HG03039 (cell line): ENCODE measurements around the gene SCFD1.
"Not testable (repeated sequence)": the region's sequence is repeated elsewhere in the genome, so short reads cannot be mapped to it uniquely, and the experiment has no call there.

Experiments used
- ATAC-seq: cut with Tn5 transposase; IDR thresholded peaks from one replicate; pipeline ENCODE4 v1.9.1; 2021; ENCODE audit warnings: mild to moderate bottlenecking, moderate library complexity; ENCODE audit not compliant: unreplicated experiment

The SCFD1 gene

DNA sequence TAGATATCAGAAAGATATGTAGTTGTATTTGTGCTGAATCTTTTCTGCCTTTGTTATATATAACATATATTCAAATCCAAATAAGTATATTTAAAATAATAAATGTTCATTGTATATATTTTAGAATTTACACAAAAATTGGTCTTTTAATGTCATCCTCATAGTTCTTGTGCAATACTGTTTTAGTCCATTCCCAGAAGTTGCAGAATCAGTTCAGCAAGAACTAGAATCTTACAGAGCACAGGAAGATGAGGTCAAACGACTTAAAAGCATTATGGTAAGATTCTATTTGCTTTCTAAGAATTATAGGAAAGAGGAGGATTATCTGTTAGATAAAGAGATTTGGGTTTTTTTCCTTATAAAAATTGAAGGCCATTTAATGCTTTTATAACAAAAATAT lies 51.0 kb downstream of the SCFD1 start:
- ATAC-seq: no peak

DNA sequence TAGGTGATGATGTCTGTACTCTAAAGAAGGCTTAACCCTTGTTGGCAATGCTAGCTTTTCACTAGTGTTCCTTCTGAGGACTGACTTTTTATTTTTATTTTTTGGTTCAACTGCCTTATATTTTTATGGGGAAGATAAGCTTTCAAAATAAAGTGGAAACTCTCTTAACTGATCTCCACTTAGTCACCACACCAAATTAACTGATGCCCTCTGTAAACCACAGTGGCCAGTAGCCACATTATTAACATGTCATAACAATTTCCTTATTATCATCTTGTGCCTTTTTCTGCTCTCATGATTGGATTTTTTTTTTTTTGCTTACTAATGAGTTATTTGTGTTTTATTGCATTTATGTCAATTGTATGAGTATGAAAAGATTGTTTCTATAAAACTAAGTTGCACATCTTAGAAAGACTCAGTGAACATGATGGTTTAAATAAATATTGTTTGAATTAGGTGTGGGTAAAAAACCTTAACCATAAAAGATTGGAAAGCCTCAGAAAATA lies 56.9 kb downstream of the SCFD1 start:
- no peak for ATAC-seq

DNA sequence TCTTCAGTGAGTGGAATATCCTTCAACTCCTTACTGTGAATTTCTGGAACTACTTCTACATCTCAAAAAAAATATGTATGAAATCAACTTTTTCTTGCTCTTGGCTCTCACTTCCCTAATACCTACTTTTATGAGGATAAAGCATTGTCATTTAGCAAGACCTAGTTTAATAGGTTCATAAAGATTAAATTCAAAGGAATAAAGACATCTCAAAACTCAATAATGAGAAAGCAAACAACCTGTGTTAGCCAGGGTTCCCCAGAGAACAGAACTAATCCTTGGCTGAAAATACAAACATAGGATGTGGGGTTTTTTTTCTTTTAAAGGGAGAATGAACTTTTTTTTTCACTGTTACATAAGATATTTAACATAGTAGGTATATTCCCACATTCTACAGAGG lies 57.9 kb downstream of the SCFD1 start:
- no peak for ATAC-seq

DNA sequence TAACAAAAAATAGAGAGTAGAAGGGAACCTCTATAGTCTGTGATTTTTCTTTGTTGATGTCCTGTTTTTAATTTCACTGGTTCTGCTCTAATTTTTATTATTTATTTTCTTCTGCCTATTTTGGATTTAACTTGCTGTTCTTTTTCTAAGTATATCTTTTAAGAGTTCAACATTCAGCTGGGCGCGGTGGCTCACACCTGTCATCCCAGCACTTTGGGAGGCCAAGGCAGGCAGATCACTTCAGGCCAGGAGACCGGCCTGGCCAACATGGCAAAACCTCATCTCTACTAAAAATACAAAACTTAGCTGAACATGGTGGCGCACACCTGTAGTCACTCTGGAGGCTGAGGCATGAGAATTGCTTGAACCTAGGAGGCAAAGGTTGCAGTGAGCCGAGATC lies 58.7 kb downstream of the SCFD1 start:
- ATAC-seq: not testable (repeated sequence)

DNA sequence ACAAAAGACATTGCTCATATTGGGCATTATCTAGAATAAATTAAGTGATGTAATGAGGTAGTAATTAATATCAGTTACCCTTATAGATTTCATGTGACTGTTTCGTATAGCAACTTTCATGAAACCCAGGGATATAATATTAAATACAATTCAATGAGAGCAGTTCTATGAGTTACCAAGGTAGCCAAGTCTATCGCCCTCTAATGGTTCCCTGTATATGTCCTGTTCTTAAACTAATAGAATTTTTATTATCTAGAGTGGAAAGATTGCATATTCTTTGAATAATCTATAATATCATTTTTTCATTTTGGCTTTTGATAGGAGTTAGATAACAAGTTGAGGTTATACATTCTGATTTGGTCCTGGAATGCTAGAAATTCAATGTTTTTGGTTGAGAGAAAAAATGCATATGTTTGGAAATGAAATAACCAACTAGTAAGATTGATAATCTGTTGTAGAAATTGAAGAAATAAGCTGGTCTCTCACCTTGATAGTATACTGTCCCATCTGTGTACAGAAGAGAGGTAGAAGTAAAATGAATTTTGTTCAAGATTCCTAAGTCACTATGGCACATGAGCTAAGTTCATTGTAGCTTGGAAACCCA lies 59.7 kb downstream of the SCFD1 start:
- ATAC-seq: no peak

DNA sequence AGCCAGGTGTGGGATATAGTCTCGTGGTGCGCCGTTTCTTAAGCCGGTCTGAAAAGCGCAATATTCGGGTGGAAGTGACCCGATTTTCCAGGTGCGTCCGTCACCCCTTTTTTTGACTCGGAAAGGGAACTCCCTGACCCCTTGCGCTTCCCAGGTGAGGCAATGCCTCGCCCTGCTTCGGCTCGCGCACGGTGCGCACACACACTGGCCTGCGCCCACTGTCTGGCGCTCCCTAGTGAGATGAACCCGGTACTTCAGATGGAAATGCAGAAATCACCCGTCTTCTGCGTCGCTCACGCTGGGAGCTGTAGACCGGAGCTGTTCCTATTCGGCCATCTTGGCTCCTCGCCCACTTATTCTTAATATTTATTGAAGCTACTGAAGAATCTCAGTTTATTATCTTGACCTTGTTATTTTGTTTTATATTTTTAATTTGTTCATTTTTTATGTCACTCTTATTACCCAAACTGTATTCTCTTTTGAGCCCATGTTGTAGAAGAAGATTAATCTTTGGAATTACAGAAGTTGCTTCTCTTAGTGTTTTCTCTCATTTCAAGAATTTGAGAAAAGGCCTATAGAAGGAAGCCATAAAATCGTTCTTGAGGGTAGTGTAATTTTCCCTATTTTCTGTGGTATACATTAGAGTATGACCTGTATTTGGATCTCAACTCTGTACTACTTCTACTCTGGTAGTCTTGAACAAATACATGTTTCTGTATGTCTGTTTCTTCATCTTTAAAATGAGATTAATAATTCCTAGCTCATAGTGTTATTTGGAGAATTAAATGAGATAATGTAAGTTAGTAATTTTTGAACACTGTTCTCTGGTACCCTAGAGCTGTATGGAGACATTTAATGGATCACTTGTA lies 68.6 kb downstream of the SCFD1 start:
- not testable (repeated sequence) for ATAC-seq

DNA sequence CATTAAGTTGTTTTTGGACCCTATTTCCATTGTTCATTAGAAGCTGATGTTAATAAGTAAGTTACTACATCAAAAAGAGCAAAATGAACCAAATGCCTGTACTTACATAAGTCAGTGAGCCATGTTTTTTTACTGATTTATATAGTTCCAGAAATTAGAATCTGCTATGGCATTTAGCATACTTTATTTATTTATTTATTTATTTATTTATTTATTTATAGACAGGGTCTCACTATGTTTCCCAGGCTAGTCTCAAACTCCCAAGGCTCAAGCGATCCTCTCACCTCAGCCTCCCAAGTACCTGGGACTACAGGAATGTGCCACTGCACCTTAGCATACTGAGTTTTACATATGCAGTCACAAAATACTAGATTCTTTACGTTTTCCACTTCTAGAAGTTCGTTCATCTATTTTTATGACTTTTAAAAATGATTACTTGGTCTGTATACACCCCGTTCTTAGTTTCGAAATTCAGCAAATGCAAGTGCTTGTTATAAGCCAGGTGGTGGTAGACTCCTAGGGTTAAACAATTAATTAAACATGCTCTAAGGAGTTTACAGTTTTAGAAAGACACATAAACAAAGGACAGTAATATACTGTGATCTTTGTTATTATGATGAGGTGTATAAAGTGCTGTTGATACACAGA lies 69.8 kb downstream of the SCFD1 start:
- ATAC-seq: no peak

DNA sequence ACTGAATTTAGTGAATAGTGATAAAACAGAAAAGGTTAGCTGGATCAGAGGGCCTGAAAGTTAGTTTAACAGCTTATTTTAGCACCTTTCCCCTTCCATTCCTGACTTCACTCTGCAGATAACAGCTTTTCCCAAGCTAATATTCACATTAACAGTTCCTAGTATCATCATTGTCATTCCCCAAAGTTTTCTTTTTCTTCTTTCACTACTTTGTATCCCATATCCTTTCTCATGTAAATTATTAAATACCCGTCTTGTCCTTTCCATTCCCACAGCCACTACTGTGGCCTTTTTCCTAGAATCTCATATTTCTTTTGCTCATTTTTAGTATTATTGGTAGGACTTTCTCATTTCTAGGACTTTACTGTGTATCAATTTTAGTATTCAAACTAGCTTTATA lies 70.5 kb downstream of the SCFD1 start:
- ATAC-seq: no peak

DNA sequence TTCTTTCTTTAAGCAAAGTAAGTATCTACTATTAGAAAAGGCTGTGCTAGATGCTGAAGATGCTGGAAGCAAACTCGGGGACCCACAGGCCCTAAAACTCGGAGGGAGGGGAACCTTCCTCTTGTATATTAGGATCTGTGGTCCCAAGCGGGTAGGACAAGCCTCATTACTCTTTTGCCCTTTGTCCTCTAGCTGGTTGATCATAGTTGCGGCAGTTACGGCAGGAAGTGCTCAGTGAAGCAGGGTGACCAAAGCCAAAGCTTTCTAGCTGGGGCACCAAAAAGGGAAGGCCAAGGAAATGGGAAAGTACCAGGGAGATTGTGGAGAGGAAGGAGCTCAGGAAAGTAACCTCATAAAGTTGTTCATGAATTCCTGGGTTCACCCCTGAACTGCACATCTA lies 76.3 kb downstream of the SCFD1 start:
- ATAC-seq: no peak

DNA sequence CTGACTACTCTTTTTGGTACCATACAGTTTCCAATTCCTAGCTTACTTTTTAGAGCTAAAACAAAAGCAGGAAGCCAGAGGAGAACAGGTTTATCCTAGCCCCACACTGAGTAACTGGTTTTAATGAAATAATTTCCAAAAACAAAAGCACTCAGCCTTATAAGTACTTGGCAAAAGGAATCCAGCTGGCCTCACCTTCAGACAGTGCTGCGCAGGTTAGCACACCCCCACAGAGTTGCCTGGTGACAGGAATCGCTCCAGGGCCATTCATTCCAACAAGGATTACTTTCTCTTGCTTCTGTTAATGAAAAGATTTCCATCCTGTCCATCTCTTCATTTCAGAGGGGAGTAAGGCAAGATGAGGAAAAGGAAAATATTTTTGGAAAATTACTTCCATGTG lies 84.6 kb downstream of the SCFD1 start:
- no peak for ATAC-seq

DNA sequence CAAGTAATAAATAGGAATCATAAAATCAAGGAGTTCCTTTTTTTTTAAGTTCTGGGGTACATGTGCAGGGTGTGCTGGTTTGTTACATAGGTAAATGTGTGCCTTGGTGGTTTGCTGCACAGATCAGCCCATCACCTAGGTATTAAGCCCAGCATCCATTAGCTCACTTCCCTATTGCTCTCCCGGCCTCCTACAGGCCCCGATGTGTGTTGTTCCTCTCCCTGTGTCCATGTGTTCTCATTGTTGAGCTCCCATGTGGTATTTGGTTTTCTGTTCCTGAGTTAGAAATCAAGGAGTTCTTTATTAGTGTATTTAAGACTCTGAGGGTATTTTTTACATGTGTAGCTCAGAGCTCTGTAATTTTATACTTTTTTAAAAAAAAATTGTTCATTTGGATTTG lies 86.0 kb downstream of the SCFD1 start:
- no peak for ATAC-seq

DNA sequence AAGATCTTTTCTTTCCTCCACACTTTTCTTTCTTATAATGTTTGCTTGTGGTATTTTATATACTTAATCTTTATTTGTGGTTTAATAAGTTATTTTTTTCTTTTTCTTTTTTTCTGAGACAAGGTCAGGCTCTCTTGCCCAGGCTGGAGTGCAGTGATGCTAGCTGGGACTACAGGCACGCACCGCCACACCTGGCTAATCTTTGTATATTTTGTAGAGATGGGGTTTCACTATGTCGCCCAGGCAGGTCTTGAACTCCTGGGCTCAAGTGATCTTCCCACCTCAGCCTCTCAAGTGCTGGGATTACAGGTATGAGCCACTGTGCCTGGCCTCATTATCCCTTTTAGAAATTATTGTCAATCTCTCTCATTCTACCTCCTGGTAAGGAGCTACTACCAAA lies 87.1 kb downstream of the SCFD1 start:
- ATAC-seq: no peak

DNA sequence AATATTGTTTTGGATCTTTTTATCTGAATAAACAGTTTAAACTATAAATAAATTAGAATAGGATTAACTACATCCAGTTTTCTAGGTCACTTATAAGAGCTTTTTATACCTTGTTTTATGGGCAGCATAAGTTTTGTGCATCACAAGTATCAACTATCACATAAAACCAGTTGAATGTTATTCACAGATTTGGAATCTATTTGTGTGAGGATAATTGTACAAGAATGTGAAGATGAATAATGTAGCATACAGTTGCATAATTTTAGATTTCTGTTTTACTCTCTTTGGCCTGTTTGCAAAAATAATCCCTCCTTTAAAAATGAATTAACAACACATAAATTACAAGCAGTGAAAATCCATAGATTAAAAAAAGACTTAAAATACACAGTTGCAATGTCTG lies 88.8 kb downstream of the SCFD1 start:
- ATAC-seq: no peak

DNA sequence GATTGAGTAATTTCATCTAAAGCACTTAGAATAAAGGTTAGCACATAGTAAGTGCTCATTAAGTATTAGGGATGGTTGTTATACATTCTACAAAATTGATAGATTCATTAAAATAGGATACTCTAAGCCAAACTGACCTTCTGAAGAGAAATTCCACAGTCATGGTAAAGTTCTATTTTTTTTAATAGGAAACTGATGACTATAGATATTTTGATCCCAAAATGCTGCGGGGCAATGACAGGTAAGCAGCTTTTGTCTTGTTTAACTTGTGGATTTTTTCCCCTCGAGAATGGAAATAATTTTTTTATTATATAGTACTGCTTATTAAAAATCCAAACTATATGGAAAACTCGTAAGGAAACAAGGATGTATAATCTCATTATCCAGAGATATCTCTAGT lies 97.0 kb downstream of the SCFD1 start:
- ATAC-seq: no peak

DNA sequence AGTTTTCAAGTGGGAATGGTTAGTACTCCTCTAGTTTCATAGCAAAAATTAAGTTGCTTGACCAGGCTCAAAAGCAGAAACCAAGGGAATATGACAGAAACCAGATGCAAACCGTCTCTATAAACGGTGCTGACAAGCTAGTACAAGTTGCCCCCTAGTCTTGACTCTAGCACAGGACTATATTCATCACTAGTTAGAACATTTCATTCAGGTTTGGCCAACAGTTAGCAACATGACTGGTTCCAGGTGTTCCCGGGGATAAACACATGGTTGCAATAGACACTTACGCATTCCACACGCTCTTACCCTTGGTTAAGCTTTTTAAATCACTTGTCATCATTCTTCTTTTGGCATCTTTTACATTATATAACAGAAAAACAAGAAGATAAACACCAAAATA lies 103.6 kb downstream of the SCFD1 start:
- ATAC-seq: no peak

DNA sequence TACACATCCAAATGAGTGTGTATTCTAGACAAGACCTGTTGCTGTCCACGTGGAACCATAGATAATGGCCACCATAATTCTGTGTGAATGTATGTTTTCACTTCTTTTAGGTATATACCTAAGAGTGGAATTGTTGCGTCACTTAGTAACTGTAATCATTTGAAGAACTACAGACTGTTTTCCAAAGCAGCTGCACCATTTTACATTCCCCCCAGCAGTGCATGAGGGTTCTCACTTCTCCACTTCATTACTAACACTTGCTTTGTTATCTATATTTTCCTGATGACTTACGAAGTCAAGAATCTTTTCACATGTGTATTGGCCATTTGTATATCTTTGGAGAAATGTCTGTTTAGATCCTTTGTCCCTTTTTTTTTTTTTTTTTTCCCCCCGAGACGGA lies 106.4 kb downstream of the SCFD1 start:
- ATAC-seq: no peak

DNA sequence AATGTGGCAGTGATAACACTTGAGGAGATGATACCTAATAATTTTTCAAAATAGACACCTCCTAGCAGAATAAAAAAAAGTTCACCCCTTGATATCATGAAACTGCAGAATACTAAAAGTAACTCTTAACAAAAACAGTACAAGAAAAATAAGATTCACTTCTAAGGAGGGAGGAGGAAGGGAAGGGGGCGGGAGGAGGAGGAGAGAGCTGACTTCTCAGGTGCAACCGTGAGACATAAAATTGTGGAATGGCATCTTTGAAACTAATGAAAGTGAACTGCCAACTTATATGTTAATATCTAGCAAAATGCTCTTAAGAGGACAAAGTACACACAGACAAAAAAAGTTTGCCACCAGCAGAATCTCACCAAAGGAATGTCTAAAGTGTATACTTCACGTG lies 115.8 kb downstream of the SCFD1 start:
- ATAC-seq: no peak

DNA sequence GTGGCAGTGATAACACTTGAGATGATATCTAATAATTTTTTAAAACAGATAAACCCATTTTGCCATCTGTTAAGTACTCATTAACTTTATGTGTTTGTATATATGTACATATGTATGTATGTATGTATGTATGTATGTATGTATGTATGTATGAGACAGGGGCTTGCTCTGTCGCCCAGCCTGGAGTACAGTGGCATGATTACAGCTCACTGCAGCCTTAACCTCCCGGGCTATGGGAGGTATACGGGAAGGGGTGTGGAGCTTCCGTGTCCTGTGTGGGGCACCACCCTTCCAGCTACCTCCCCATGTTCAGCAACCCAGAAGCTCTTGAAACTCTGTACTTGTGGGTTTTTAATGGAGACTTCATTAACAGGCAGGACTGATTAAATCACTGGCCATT lies 116.9 kb downstream of the SCFD1 start:
- no peak for ATAC-seq

DNA sequence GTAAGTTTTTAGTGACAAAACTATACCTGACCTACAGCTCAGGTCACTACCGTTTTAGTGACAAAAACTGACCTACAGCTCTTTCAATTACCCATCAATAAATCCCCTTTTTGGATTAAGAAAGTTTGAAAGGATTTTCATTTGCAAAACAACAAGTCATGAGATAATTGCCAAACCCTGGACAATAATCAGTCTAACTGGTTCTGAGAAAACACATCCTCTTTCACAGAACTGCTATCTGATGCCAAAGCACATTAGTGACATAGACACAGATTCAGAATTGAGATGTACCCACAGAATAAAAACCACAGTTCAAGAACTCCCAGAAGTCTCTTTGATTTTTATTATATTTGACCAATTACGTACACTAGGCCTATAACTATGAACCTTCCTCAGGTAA lies 126.2 kb downstream of the SCFD1 start:
- no peak for ATAC-seq

DNA sequence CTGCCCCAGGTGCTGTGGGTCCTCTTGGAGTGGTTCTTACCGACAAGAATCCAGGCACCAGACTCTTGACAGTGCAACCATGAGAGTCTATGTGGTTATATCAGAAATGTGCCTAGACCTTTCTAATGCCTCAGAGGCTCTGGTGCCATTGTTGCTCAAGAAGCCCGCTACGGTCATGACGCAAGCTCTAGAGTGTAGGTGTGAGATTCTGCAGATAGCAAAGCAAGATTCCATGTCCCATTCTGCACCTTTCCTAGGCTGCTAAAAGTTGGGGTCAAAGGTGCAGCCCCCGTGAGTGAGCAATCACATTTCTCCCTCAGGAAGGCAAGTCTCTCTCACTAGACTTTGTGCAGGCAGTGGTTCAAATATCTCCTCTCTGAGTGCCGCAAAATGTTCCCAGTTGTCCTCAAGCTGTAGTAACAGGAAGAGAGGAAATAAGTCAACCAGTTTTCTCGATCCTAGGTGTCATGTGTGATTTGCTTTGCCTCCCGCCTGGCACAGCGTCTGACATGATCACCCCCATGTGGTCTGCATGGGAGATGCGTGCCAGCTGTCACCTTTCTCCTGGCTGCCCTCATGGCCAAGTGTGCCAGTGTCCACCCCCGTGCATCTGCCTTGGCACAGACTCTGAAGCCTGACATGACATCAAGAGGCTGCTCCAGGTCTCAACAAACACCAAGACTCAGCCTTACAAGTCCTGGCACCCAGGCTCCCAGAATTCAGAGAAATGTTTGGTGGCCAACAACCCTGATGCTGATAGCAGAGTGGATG lies 129.7 kb downstream of the SCFD1 start:
- no peak for ATAC-seq

DNA sequence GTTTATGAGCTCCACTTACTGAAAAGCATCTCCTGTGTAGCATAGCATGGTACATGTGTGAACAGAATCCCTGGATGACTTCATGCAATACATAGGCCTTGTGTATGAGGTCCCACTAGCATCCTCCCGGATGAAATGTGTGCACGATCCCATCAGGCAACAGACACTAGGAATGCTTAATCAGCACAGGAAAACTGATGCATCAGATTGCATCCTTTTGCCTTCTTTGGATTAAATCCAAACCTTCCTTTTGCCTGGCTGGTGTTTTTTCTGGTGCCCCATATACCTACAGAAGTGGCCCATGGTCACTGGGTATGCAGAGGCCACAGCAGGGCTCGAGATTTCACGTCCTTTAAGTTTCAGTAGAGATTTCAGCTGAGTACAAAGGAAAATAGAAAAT lies 131.3 kb downstream of the SCFD1 start:
- ATAC-seq: no peak
